Activated CD8-positive, alpha-beta T cell treated with anti-CD3 and anti-CD28 coated beads for 36 hours (primary cell): ENCODE results near the gene GLIS2. TPM values are rescaled to one million over a fixed set of nuclear protein-coding genes. Genes with fewer than 3 reads are reported as not detected.

Experiments
- ATAC-seq: fragments of 200-7000 bp; cut with Tn5 transposase; one replicate; pipeline ENCODE4 v1.10.0; 2021; ENCODE audit warnings: mild to moderate bottlenecking, moderate library complexity
- CTCF ChIA-PET: fragments of 350-600 bp; sonication (Branson Sonifier 250); formaldehyde crosslinking; loops from one replicate; lab custom pipeline; 2021; ENCODE audit warnings: antibody characterized with exemption; lab: Charles Lee
- POLR2A ChIA-PET: fragments of 350-600 bp; sonication (Branson Sonifier 250); formaldehyde crosslinking; loops from one replicate; lab custom pipeline; 2021; ENCODE audit warnings: antibody characterized with exemption; lab: Charles Lee
- DNase-seq: peaks from one replicate; pipeline ENCODE4 v3.0.0-alpha.2; 2020
- H3K27ac Mint-ChIP-seq: one replicate; pipeline ENCODE4 v1.8.0; 2021; ENCODE audit warnings: mild to moderate bottlenecking, mixed read lengths
- H3K27me3 Mint-ChIP-seq: one replicate; pipeline ENCODE4 v1.8.0; 2021; ENCODE audit warnings: mixed read lengths
- H3K36me3 Mint-ChIP-seq: one replicate; pipeline ENCODE4 v1.8.0; 2021; ENCODE audit warnings: low read depth, mixed read lengths
- H3K4me1 Mint-ChIP-seq: one replicate; pipeline ENCODE4 v1.8.0; 2021; ENCODE audit warnings: low read depth, mixed read lengths
- H3K4me3 Mint-ChIP-seq: one replicate; pipeline ENCODE4 v1.8.0; 2021; ENCODE audit warnings: mild to moderate bottlenecking, moderate library complexity, mixed read lengths
- H3K9me3 Mint-ChIP-seq: one replicate; pipeline ENCODE4 v1.8.0; 2021; ENCODE audit warnings: mixed read lengths
- intact Hi-C: fragments of 100-400 bp; cut with micrococcal nuclease; formaldehyde crosslinking; loops from one replicate; pipeline ENCODE4 v1.10.0; 2022
- total RNA-seq, 2 experiments: library from RNA; stranded (reverse); gene quantifications; one replicate each; pipeline ENCODE4 v1.2.3, GENCODE V29; 2021
- TF ChIP-seq, protein P1 (sequence below): fragments of 200-600 bp; IDR thresholded peaks from one replicate; pipeline ENCODE4 v1.8.0; 2022; ENCODE audit warnings: antibody characterized with exemption, mild to moderate bottlenecking

Gene GLIS2
- total RNA-seq, 2 experiments from 2014 or later = 0.49 to 0.77 TPM

DNA sequence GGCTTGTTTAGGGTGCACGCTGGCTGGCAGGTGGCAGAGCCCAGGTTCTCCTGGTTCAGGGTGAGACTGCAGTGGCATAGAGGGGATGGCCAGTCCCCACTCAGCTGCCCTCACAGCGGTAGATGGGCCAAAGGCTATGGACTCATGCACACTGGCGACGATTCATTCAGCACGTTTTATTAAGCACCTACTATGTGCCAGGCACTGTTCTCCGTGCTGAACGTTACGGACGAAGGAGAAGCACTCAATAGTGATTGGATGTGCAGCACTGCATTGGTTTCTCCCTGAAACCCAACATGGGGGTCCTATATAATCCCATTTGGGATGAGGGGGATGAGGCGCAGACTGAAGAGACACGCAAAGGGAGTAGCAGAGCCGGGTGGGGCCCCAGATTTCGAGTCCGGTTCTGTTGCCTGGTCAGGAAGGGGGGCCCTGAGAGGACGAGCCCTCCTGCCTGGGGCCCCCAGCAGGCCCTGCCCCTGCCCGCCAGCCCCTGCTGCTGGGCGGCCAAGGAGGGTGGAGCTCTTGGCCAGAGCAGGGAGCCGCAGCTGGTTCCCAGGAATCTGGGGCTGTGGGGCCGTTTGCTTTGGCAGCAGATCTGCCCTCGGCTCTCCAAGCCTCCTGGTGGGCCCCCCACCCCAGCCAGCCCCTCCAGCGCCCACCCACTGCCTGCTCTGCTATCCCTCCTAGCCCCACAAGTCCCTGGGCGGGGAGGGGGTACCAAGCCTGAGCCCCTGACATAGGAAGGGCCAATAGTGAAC is 8.8 kb downstream of the GLIS2 start:
- ChIA-PET POLR2A (no interaction called here), CTCF (interaction anchor here (0.5 to 3.7 kb wide), 6 partner anchors 13 to 121 kb away, joined by 3 to 23 read pairs (median 4); no protein-coding TSS in a partner anchor)
- DNase-seq (no peak), ATAC-seq (no peak)
- no peak overlapping the region for H3K4me3 Mint-ChIP-seq
- H3K27ac Mint-ChIP-seq = no peak overlapping the region
- H3K4me1 Mint-ChIP-seq = peaks cover 4% of the 10 kb centered on the region
- intact Hi-C loops = no loop called here
- H3K9me3 Mint-ChIP-seq = no peaks in the 10 kb centered on the region
- TF ChIP-seq, protein P1, sequence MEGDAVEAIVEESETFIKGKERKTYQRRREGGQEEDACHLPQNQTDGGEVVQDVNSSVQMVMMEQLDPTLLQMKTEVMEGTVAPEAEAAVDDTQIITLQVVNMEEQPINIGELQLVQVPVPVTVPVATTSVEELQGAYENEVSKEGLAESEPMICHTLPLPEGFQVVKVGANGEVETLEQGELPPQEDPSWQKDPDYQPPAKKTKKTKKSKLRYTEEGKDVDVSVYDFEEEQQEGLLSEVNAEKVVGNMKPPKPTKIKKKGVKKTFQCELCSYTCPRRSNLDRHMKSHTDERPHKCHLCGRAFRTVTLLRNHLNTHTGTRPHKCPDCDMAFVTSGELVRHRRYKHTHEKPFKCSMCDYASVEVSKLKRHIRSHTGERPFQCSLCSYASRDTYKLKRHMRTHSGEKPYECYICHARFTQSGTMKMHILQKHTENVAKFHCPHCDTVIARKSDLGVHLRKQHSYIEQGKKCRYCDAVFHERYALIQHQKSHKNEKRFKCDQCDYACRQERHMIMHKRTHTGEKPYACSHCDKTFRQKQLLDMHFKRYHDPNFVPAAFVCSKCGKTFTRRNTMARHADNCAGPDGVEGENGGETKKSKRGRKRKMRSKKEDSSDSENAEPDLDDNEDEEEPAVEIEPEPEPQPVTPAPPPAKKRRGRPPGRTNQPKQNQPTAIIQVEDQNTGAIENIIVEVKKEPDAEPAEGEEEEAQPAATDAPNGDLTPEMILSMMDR = no peak
- no peaks in the 10 kb centered on the region for H3K27me3 Mint-ChIP-seq
- no peaks in the 10 kb centered on the region for H3K36me3 Mint-ChIP-seq

DNA sequence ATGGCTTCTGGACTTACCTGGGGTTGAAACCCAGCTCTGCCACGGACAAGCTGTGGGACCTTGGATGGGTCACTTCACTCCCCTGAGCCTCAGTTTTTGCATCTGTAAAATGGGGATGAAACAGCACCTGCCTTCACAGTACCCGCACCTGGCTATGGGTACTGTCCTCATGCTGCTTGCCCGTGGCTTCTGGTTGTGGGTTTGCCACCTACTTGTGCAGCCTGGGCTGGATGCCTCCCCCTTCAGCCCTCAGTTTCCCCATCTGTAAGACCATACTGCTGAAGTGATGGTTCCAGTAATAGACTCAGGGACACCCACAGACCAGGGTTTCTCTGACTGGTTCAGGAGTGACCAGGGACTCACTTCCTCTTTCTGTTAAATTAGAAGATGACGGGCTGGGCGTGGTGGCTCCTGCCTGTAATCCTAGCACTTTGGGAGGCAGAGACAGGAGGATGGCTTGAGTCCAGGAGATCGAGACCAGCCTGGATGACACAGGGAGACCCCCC is 9.4 kb downstream of the GLIS2 start:
- intact Hi-C loops = no loop called here
- ATAC-seq (no peak), DNase-seq (no peak)
- Mint-ChIP-seq H3K27ac (no peak overlapping the region), H3K9me3 (no peaks in the 10 kb centered on the region), H3K4me3 (no peak overlapping the region), H3K4me1 (peaks cover 4% of the 10 kb centered on the region), H3K27me3 (no peaks in the 10 kb centered on the region), H3K36me3 (no peaks in the 10 kb centered on the region)
- CTCF ChIA-PET = interaction anchor here (1.4 to 3.7 kb wide), 3 partner anchors 18 to 72 kb away, joined by 3 to 23 read pairs (median 4); no protein-coding TSS in a partner anchor
- POLR2A ChIA-PET = interaction anchor here (0.6 to 1.1 kb wide), 2 partner anchors 54 to 290 kb away, joined by 3 read pairs; no protein-coding TSS in a partner anchor
- TF ChIP-seq, protein P1 = no peak

DNA sequence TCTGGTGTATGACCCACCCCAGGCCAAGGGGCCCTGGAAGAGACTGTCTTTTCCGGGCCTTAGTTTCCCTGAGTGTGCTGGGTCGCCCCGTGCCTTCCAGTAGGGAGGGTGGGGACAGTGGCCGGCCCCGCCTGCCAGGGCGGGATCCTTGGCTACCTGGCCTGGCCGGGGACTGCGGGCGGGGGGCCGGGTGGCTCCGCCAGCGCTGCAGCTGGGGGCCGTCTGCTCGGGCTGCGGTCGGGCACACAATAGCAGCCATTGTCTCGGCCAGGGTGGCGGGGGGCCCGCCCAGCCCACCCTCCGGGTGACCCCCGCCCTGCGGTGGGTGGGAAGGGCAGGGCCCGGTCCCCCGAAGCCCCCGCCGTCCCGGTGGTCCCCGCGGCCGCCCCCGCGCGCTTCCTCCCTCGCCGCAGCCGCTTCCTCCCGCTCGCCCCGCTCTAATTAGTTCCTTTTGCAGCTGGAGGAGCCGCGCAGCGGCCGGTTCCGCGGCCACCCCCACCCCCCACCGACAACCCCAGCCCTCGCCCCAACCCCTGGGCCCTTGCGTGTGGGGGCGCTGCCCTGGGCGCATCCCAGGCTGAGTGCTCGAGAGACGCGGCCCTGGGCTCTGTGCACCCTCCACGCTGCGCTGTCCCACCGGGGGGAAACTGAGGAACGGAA is 11.6 kb downstream of the GLIS2 start:
- intact Hi-C loops = no loop called here
- Mint-ChIP-seq H3K9me3 (no peaks in the 10 kb centered on the region), H3K4me3 (no peak overlapping the region), H3K36me3 (no peaks in the 10 kb centered on the region), H3K27me3 (no peaks in the 10 kb centered on the region), H3K27ac (no peak overlapping the region), H3K4me1 (peaks cover 4% of the 10 kb centered on the region)
- peak; percentile 26 for ATAC-seq
- DNase-seq = no peak
- TF ChIP-seq, protein P1 = no peak
- CTCF ChIA-PET = interaction anchor here (0.8 to 6.6 kb wide), 17 partner anchors 9 to 73 kb away, joined by 3 to 54 read pairs (median 5); partner anchors contain the start of genes GLIS2 and TFAP4
- POLR2A ChIA-PET = interaction anchor here (0.9 to 1.2 kb wide), 3 partner anchors 10 to 22 kb away, joined by 3 to 4 read pairs (median 3); no protein-coding TSS in a partner anchor

DNA sequence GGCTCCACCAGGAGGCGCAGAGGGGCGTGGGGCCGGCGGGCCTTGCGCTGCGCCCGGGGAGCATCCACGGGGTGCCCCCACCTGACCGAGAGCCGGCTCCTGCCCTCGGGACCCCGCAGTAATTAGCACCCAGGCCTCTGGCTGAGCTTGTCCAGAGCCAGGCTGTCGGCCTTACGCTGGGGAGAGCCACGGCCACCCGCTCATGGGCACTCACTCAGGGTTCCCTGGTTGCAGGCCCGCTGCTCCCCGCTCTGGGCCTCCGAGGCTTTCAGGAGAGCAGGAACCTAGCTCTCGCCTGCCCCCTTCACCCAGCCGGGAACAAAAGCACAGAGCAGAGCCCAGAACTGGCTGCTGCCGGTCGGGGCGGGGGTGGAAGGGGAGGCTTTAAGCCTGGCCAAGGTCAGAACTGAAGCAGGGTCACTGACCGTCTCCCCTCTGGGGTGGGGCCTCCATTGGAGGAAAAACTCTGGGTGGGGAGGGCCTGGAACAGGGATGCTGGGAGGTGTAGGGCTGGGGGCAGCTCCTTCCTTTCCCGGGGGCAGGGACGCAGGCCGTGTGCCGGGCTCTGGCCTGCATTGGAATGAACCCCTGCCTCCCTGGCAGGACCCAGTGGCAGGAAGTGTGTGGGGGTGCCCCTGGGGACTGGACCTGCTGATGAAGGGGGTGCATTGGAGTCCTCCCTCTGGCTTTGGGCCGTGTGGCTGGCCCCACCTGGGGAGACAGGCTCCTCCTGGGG is 12.3 kb downstream of the GLIS2 start:
- Mint-ChIP-seq H3K4me3 (peak overlapping the region; percentile 32), H3K27me3 (no peaks in the 10 kb centered on the region), H3K27ac (no peak overlapping the region), H3K4me1 (peaks cover 4% of the 10 kb centered on the region), H3K9me3 (no peaks in the 10 kb centered on the region), H3K36me3 (no peaks in the 10 kb centered on the region)
- ChIA-PET CTCF (interaction anchor here (0.8 to 6.6 kb wide), 17 partner anchors 9 to 128 kb away, joined by 3 to 54 read pairs (median 5); partner anchors contain the start of genes GLIS2 and TFAP4), POLR2A (interaction anchor here (0.9 to 1.2 kb wide), 4 partner anchors 9 to 57 kb away, joined by 3 to 5 read pairs (median 4); no protein-coding TSS in a partner anchor)
- peak; percentile 74 for DNase-seq
- intact Hi-C loops = no loop called here
- peak; percentile 83 for ATAC-seq
- TF ChIP-seq, protein P1 = peak; percentile 70
